Lung microvascular endothelial cell (primary cell): ENCODE results near the gene RHPN2. TPM values are rescaled to one million over a fixed set of nuclear protein-coding genes. Genes with fewer than 3 reads are reported as not detected.
"Not testable (repeated sequence)": the region's sequence is repeated elsewhere in the genome, so short reads cannot be mapped to it uniquely, and the experiment has no call there.

Experiments used
- DNase-seq, 2 donors: peaks; one replicate each; pipeline versions ENCODE4 v3.0.0 to v3.0.0-alpha.2; 2010; ENCODE audit warnings: low read depth in 2 of 2
- total RNA-seq: library from RNA; depleted of rRNA; stranded (reverse); fragments of >200 nt; gene quantifications from 2 replicates; pipeline ENCODE4 v1.2.1, GENCODE V29; 2014

The RHPN2 gene
- total RNA-seq, 1 donor from 2014 or later = 10.9 TPM

GRCh38 chr19:32977813-32978212 is 86.9 kb downstream of the RHPN2 start:
- not testable (repeated sequence) for DNase-seq

DNA sequence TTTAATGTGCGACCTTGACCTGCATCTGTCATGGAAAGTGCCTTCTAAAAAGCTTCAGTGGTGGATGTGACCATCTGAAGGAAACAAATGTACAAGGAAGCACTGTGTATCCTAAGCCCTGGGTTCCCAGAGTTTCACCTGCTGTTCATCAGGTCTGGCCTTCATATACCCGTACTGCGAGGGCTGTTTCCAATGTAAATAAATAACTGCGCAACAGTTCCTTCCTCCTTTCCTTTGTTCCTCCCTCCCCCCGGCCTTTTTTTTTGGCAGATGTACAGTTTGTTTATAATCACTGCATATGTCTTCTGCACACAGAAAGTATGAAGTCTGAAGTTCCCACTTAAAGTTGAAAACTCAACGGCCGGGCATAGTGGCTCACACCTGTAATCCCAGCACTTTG is 87.4 kb downstream of the RHPN2 start:
- DNase-seq = peak; percentile 49 to 88

- peak; percentile 73 to 82 for DNase-seq
Measured at GRCh38 chr19:32976223-32976805, 88.4 kb downstream of the RHPN2 start.

DNA sequence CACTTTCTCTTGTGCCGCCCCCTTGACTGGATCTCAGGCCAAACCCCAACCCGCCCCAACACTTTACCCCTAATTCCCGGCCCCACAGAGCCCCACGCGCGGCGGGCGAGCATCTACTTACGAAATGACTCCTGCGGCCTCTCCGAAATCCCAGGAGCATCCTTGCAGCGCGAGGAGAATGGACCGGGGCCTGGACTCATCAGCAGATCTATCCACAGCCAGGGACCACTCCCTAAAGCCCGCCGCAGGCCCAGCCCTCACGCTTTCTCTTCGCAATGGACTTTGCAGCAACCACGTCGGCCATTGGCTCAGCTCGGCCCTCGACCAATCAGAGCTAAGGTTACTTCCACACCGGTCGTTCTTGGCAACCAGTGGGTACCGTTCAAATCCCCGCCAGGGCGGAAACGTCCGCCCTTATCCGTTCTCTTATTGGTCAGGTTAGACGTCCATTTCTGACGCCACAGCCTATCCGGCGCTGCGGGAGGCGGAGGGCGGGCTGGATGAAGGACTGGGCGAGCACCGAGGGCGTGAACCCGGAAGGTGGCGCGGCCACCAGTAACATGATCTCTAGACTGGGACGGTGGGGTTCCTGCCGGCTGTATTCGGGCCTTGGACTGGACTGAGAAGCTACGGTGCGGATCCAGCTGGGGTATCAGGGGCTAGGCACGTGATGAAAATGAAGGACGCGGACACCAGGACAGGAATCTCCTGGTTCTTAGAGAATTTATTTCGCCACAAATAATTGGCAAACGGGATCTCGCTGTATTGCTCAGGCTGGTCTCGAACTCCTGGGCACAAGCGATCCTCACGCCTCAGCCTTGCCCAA is 92.8 kb downstream of the RHPN2 start, which contains the start of the genes CEP89 and FAAP24:
Gene CEP89, minus strand, starts transcription at position 244 of the 826 bp plus-strand sequence. Its CDS starts 84 bp downstream, at position 160.
Gene FAAP24, plus strand, starts transcription at position 528 of the 826 bp plus-strand sequence. CDS start 955 bp downstream, outside the sequence.
- DNase-seq = peak; percentile 100

DNA sequence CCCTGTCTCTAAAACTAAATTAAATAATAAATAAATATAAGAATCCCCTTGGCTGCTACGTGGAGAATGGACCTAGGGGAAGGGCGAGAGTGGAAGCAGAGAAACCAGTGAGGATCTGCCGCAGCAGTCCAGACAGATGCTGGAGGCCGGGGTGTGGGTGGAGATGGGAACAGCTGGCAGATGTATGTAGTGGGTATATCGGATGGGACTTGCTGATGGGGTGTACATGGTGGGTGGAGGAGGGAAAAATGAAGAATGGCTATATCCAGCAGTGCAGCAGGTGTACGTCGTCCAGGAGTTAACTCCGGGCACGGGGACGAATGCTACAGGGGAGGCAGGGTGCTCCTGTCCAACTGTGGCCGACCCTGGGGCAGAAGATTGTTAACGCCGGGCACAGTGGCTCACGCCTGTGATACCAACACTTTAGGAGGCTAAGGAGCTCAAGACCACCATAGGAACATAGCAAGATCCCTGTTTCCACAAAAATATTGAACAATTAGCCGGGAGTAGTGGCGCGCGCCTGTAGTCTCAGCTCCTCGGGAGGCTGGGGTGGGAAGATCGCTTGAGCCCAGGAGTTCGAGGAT is 93.6 kb downstream of the RHPN2 start:
- no peak for DNase-seq

DNA sequence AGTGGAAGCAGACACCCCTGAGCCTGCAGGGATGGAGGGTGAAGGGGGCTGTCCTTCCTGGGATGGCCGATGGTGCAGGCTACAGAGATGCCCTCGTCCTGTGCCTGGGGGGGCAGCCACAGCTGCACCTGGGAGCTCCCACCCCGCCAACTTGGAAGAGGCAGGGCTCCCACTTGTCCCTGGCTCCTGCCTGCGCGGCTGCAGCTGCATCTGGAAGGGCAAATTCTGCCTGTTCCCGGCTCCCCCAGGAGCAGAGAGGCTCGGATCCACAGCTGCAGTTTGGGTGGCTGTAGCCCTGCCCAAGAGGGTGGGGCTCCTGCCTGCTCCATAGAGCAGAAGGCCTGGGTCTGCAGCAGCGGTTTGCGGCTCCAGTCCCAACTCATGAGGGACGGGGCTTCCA is 95.1 kb downstream of the RHPN2 start:
- no peak for DNase-seq

DNA sequence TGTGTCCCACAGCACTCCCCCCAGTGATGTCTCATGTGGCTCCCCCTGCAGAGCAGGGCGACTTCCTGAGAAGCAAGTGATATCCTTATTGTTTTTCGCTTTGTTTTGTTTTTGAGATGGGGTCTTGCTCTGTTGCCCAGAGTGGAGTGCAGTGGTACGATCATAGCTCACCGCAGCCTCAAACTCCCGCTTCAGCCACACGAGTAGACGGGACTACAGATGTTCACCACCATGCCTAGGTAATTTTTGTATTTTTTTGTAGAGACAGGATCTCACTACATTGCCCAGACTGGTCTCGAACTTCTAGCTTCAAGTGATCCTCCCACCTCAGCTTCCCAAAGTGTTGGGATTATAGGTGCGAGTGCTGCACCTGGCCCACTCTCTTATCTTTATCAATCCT is 97.9 kb downstream of the RHPN2 start:
- no peak for DNase-seq

DNA sequence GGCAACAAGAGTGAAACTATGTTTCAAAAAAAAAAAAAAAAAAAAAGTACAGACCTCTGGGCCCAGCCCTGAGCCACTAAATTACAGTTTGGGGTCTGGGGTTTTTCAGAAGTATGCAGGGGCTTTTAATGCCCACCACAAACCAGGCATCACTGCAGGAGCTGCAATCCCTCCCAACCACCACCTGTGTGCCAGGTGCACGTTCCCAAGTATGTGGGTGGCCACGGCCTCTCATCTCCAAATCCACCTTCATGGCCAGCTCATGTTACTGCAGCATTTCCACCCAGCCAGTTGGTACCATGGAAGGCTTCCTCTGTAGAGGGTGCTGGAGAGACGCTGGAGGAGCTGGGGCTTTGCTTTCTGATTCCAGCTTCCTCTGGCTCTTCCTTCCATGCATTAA is 119.4 kb downstream of the RHPN2 start:
- DNase-seq = no peak

- DNase-seq = not testable (repeated sequence)
Measured at GRCh38 chr19:32941273-32941672, 123.4 kb downstream of the RHPN2 start.

- no peak for DNase-seq
Measured at GRCh38 chr19:32936065-32936464, 128.6 kb downstream of the RHPN2 start.

DNA sequence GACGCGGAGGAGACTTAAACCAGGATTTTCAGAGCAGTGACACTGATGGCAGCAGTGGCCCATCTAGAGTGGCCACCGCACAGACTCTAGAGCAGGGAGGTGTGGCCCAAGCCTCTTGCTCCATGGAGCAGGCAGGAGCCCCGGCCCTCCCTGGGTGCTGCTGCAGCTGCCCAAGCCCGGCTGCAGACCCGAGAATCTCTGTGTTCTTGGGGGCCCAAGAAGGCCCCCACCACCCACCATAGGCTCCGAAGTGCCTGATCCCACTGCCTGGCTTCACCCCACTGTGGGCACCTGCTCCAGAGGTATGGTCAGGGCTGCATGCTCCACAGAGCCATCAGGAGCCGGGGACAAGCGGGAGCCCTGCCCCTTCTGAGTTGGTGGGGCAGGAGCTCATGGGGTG is 129.1 kb downstream of the RHPN2 start:
- no peak for DNase-seq

- no peak for DNase-seq
Measured at GRCh38 chr19:32933571-32933970, 131.1 kb downstream of the RHPN2 start.

- DNase-seq = no peak
Measured at GRCh38 chr19:32930567-32930966, 134.1 kb downstream of the RHPN2 start.

DNA sequence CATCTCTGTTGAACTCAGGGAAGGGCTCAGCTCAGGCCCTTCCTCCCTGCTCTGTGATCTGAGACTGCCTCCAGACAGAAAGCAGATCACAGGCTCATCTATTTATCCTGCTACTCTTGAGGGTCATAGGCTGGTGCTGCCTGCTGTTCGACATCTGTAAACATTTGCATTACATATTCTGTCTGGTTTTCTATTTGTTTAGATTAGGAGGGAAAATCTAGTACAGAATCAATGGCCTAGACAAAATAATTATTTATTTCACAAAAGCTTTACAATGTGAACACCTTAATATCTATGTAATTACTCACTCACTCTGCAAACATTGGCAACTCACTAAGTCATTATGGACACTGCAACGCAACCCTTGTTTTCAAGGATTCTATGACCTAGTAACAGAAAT is 135.9 kb downstream of the RHPN2 start:
- DNase-seq = no peak

Other genes with a start within 250 kb of the RHPN2 start
- 0.20 TPM in 1 of 2 replicates, not detected in the other for gene SLC7A9, start 195.1 kb downstream of the RHPN2 start, total RNA-seq
- gene CEP89, start 92.9 kb downstream of the RHPN2 start, total RNA-seq = 4.4 and 6.3 TPM in 2 replicates
- 1.2 and 1.5 TPM in 2 replicates for gene FAAP24, start 92.6 kb downstream of the RHPN2 start, total RNA-seq
- 3.1 and 4.2 TPM in 2 replicates for gene GPATCH1, start 16.3 kb upstream of the RHPN2 start, total RNA-seq
- not detected in 2 replicates for gene WDR88, start 67.2 kb upstream of the RHPN2 start, total RNA-seq
- gene LRP3, start 129.4 kb upstream of the RHPN2 start, total RNA-seq = 3.2 and 5.2 TPM in 2 replicates
- gene SLC7A10, start 161.0 kb upstream of the RHPN2 start, total RNA-seq = not detected in 2 replicates
- gene CEBPA, start 237.6 kb upstream of the RHPN2 start, total RNA-seq = 0.20 and 0.22 TPM in 2 replicates